ENCODE data around the gene ERBB3.
A peak's percentile ranks its signal among the peaks of the same experiment; 100 is the strongest.

DNA sequence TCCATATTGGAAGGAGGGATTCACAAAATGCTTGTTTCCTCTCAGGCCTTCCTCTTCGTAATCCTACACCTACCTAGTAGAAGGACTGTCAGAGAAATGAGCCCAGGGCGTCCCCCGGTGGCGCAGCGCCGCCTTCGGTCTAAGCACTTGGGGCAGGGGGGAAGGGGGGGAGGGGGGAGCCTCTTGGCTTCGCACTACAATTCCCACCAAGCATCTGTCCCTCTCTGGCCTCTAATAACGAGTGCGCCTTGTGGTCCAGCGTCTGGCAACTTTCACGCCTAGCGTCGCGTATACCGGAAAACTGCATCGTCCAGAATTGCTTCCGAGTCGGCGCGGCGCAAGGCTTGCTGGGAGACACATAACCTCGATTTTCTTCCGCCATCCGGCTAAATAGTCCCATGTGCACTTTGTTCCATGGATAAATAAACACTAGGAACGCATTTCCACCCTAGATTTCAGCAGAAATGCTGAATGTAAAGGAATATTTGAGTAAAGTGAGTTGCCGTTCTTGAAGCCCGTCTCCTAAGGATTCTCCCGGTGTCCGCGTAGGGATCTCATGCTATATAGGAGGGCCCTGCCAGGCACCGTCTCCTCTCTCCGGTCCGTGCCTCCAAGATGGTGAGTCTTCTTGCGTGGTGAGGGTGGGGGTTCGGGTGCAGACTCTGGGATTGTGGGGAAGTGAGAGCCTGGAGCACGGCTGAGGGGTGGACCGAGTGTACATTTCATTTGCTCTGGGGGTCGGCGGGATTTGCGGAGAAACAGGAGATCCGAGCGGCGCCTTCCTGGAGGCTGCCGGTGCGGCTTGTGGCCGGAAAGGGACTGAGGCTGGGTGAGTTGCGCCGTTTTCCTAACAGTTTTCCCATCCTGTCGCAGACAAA is 38.2 kb upstream of the ERBB3 start, which contains the start of gene RPS26:
- TF ChIP-seq, protein P1, sequence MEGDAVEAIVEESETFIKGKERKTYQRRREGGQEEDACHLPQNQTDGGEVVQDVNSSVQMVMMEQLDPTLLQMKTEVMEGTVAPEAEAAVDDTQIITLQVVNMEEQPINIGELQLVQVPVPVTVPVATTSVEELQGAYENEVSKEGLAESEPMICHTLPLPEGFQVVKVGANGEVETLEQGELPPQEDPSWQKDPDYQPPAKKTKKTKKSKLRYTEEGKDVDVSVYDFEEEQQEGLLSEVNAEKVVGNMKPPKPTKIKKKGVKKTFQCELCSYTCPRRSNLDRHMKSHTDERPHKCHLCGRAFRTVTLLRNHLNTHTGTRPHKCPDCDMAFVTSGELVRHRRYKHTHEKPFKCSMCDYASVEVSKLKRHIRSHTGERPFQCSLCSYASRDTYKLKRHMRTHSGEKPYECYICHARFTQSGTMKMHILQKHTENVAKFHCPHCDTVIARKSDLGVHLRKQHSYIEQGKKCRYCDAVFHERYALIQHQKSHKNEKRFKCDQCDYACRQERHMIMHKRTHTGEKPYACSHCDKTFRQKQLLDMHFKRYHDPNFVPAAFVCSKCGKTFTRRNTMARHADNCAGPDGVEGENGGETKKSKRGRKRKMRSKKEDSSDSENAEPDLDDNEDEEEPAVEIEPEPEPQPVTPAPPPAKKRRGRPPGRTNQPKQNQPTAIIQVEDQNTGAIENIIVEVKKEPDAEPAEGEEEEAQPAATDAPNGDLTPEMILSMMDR (IDR thresholded peaks at IDR 0.05) = peak; percentile 13 to 55 (median 54)
- TF ChIP-seq POLR2AphosphoS5 (IDR thresholded peaks at IDR 0.05) = peak; percentile 96 to 98
- peak; percentile 93 for TF ChIP-seq POLR2A (IDR thresholded peaks at IDR 0.05; ENCODE audit: low read depth)
- no peak for TF ChIP-seq EP300 (IDR thresholded peaks at IDR 0.05)
